ENCODE results near the gene TMEM125.

TMEM125 gene

GRCh38 chr1:43272576-43273571, 3.1 kb downstream of the TMEM125 start:
- no peak for TF ChIP-seq CTCF (IDR thresholded peaks at IDR 0.05; ENCODE audit: extremely low read depth, insufficient read depth, missing control alignments)
- DNase-seq (ENCODE audit: low spot score): no peak
- in situ Hi-C loops (cut with MboI; ENCODE audit: low pct_unique_long_range_greater_than_20kb, low sequenced_read_pairs, unreplicated experiment): no loop called here

GRCh38 chr1:43273708-43274107, 3.9 kb downstream of the TMEM125 start:
- in situ Hi-C loops (cut with MboI; ENCODE audit: low pct_unique_long_range_greater_than_20kb, low sequenced_read_pairs, unreplicated experiment): no loop called here
- no peak for TF ChIP-seq CTCF (IDR thresholded peaks at IDR 0.05; ENCODE audit: extremely low read depth, insufficient read depth, missing control alignments)
- DNase-seq (ENCODE audit: low spot score): no peak

- no peak for TF ChIP-seq CTCF (IDR thresholded peaks at IDR 0.05; ENCODE audit: extremely low read depth, insufficient read depth, missing control alignments)
- in situ Hi-C loops (cut with MboI; ENCODE audit: low pct_unique_long_range_greater_than_20kb, low sequenced_read_pairs, unreplicated experiment): no loop called here
- no peak for DNase-seq (ENCODE audit: low spot score)
These were observed 4.5 kb downstream of the TMEM125 start for GRCh38 chr1:43274125-43274803.

- no peak for DNase-seq (ENCODE audit: low spot score)
- in situ Hi-C loops (cut with MboI; ENCODE audit: low pct_unique_long_range_greater_than_20kb, low sequenced_read_pairs, unreplicated experiment): no loop called here
- TF ChIP-seq CTCF (IDR thresholded peaks at IDR 0.05; ENCODE audit: extremely low read depth, insufficient read depth, missing control alignments): no peak
These were observed 5.0 kb downstream of the TMEM125 start for GRCh38 chr1:43274804-43275180.

- TF ChIP-seq CTCF (IDR thresholded peaks at IDR 0.05; ENCODE audit: extremely low read depth, insufficient read depth, missing control alignments): no peak
- in situ Hi-C loops (cut with MboI; ENCODE audit: low pct_unique_long_range_greater_than_20kb, low sequenced_read_pairs, unreplicated experiment): no loop called here
These were observed 6.2 kb downstream of the TMEM125 start for GRCh38 chr1:43275826-43276620.

GRCh38 chr1:43276673-43277072, 6.9 kb downstream of the TMEM125 start:
- DNase-seq (ENCODE audit: low spot score): no peak
- in situ Hi-C loops (cut with MboI; ENCODE audit: low pct_unique_long_range_greater_than_20kb, low sequenced_read_pairs, unreplicated experiment): no loop called here
- no peak for TF ChIP-seq CTCF (IDR thresholded peaks at IDR 0.05; ENCODE audit: extremely low read depth, insufficient read depth, missing control alignments)

More at GRCh38 chr1:43275826-43276620, 6.2 kb downstream of the TMEM125 start:
- DNase-seq (ENCODE audit: low spot score): no peak
